NCI-H2107 treated with DMSO at 0.1 percent for 48 hours (cell line): Measurements from ENCODE around the gene MMD.
"Not testable (repeated sequence)": the region's sequence is repeated elsewhere in the genome, so short reads cannot be mapped to it uniquely, and the experiment has no call there.

Source experiments
- DNase-seq: peaks from one replicate; lab custom pipeline; 2025; ENCODE audit not compliant: unreplicated experiment; lab: John Stamatoyannopoulos, UW

MMD gene

GRCh38 chr17:55395803-55396505, 25.7 kb downstream of the MMD start:
- no peak for DNase-seq

- no peak for DNase-seq
Measured at GRCh38 chr17:55394357-55395021, 27.1 kb downstream of the MMD start.

GRCh38 chr17:55391764-55392467, 29.7 kb downstream of the MMD start:
- no peak for DNase-seq

GRCh38 chr17:55391244-55391757, 30.3 kb downstream of the MMD start:
- DNase-seq = no peak

GRCh38 chr17:55390364-55390977, 31.2 kb downstream of the MMD start:
- no peak for DNase-seq

- not testable (repeated sequence) for DNase-seq
Measured at GRCh38 chr17:55389715-55390114, 31.9 kb downstream of the MMD start.

GRCh38 chr17:55388842-55389241, 32.8 kb downstream of the MMD start:
- DNase-seq = no peak

- no peak for DNase-seq
Measured at GRCh38 chr17:55386796-55387332, 34.8 kb downstream of the MMD start.

- DNase-seq = no peak
Measured at GRCh38 chr17:55384643-55385232, 36.9 kb downstream of the MMD start.

- DNase-seq = no peak
Measured at GRCh38 chr17:55383771-55384642, 37.6 kb downstream of the MMD start.

- DNase-seq = no peak
Measured at GRCh38 chr17:55381017-55381770, 40.4 kb downstream of the MMD start.

GRCh38 chr17:55377671-55378275, 43.9 kb downstream of the MMD start:
- no peak for DNase-seq

- DNase-seq = no peak
Measured at GRCh38 chr17:55368706-55369105, 52.9 kb downstream of the MMD start.

- no peak for DNase-seq
Measured at GRCh38 chr17:55366020-55366481, 55.6 kb downstream of the MMD start.

GRCh38 chr17:55363033-55363432, 58.6 kb downstream of the MMD start:
- no peak for DNase-seq

- no peak for DNase-seq
Measured at GRCh38 chr17:55360971-55361370, 60.7 kb downstream of the MMD start.

GRCh38 chr17:55356434-55357328, 65.0 kb downstream of the MMD start:
- peak; percentile 18 for DNase-seq

- no peak for DNase-seq
Measured at GRCh38 chr17:55354941-55355340, 66.7 kb downstream of the MMD start.
